NK-92 (cell line): ENCODE measurements around the gene IER3IP1.
"Not testable (repeated sequence)": the region's sequence is repeated elsewhere in the genome, so short reads cannot be mapped to it uniquely, and the experiment has no call there.

Experiments used
- DNase-seq: peaks from one replicate; lab custom pipeline; 2025; ENCODE audit not compliant: unreplicated experiment; lab: John Stamatoyannopoulos, UW

Gene IER3IP1, protein sequence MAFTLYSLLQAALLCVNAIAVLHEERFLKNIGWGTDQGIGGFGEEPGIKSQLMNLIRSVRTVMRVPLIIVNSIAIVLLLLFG

DNA sequence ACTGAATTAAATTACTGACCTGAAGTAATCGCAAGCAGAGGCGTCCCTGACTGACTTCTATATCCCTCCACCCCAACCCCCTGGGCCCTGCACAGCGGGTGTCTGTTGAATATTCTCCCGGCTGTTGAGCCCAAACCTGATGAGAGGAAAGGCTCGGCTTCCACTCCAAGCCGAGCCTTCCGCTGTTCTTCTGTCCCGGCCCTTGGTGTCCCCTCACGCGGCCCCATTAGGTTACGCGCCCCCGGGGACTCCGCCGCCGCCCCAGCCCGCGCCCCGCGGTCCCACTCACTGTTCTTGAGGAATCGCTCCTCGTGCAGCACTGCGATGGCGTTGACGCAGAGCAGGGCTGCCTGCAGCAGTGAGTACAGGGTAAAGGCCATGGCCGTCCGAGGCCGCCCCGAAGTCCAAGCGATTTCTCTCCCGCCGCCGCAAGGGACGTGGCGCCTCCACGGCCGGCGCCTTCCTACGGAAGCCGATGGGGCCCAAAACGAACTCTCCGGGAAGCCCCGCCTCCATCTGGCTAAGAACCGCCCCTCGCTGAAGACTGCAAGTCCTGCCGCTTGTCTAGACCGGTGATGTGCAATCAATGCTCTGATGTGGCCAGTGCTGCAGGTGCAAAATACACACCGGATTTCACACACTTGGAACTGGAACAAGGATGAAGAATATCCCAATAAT, at the start of gene IER3IP1:
IER3IP1 (minus strand) TSS at position 467 of the 678 bp plus-strand sequence; CDS start at position 380, 87 bp downstream.
- DNase-seq: no peak

DNA sequence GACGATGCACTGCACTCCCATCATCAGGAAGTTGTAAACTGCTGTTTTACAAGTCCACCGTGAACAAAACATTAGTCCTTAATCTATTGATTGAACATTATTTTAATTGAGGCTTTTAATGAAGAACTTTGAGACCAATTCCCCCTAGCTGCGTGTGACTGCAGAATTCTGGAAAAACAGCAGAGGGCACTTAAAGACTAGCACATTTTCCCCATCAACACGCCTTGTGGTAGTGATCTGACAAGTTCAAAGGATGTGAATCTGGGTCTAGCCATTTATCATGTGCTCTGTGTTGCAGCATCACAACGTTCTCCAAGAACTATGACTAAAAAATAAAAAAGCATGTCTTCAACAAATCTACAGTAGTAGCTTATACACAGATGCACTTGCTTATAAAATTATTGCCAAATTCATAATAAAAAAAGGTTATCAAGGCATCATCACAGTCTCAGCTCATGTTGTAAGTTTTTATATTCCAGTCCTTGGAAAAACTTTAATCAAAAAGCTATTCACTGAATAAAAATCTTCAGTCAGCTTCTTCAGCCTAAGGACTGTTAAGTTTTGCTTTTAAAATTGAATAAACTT, 39.5 kb upstream of the IER3IP1 start:
- no peak for DNase-seq

DNA sequence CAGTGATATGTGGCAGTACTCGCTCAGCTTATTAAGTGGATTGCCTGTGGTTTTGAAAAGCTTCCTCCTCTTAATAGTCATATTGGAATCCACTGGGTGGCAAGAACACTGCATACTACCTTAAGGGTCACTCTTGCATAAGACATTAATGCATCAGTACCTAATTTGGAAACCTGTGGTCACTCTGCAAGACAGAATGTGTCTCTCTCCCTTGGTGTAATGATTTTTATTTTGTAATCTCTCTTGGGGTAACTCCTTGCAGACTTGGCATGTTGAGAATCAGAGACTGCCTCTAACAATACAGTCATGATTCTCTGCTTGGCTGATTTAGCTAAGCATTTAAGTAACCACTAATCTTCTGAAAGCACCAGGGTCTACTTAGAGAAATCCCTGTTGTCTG, 33.0 kb upstream of the IER3IP1 start:
- no peak for DNase-seq

DNA sequence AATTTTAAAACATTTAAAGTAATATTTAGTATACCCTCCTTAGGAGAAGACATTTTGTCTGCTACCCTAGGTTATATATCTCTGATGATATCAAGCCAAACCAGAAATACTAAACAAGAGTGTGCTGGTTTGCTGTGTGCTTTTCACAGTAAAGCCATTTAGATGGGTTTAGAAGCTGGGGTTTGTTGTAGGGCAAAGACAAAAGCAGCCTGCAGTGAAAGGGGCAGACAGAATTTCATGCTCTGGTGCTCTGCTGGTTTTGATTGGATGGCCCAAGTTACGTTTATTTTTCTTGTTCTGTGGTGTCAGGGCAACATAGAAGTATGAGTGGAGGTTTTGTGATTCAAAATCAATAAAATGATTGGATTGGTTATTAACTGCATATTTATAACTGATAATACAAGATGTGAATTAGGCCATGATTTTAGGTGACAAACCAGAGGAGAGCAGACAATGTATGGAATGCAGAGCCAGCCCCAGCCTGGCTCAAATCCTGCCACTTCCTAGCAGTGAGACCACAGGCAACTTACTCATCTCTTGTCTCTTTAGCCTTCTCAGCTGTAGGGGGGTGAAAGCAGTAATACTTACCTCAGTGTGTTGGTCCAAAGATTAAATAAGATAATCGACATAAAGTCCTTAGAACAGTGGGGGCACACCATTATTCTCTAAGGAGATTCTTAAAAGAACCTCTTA, 30.9 kb upstream of the IER3IP1 start:
- DNase-seq: no peak

DNA sequence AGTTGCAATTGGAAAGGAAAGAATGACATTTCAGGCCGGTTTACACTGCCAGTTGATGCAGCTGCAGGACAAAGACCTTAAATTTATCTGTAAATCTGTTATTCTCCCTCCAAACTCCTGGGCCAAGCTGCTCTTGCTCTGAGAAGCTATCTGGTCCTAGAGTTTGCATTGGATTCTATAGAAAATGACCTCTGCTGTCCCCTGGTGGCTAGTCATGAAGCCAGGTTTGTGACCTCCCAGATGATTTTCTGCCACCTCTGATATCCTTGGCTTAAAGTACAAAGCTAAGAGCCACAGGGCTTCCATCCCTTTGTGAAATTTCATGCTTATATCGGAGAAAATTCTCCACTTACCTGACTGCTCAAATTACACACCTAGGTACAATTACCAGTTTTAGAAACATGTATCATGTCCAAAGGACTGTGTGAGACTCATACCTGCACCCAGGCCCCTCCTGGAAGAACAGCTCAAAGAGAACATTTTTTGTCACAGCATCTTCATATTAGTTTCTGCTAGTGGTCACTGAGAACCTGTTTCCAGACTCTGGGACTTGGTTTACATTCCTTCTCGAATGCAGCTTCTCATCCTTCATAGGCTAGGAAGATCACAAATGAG, 28.9 kb upstream of the IER3IP1 start:
- DNase-seq: no peak

DNA sequence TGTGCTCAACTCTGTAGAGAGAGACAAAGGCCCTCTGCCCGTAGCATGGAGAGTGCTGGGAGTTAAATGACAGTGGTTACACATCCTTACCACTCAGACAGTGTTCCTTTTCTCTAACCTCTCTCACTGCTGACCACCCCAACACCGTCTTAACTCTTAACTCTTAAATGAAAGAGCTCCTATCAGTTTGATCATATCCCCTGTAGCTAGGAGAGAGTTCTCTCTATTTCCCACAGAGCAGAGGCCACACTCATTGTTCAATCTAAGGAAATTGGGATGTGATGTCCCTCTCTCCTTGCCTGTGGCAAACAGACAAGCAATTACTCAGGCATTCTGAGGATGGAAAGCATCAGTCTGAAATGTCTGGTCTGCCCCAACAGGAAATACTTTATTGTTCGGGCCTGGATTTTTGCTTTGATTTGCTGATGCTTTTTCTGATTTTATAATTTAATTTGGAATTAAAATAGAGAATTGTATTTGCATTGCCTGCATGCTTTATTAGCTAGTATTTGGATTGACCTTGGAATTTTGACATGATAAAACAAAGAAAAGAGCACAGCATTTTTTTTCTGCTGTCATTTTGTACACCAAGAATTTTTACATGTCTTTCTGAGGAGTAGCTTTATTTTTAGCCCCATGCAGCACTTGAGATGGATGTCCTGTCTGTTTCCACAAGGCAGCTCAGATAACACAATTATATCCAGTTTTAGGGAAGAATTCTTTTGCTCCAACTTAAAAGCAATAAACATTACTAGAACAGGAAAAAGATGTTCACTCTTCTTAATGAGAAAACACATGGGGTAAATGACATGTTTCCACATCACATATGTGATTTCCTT, 27.7 kb upstream of the IER3IP1 start:
- no peak for DNase-seq

DNA sequence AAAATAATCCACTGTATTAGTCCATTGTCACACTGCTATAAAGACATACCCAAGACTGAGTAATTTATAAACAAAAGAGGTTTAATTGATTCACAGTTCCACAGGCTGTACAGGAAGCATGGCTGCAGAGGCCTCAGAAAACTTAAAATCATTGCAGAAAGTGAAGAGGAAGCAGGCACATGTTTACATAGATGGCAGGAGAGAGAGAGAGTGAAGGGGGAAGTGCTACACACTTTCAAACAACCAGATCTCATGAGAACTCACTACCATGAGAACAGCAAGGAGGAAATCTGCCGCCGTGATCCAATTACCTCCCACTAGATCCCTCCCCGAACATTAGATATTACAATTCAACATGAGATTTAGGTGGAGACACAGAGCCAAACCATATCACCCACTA, 19.8 kb upstream of the IER3IP1 start:
- not testable (repeated sequence) for DNase-seq

DNA sequence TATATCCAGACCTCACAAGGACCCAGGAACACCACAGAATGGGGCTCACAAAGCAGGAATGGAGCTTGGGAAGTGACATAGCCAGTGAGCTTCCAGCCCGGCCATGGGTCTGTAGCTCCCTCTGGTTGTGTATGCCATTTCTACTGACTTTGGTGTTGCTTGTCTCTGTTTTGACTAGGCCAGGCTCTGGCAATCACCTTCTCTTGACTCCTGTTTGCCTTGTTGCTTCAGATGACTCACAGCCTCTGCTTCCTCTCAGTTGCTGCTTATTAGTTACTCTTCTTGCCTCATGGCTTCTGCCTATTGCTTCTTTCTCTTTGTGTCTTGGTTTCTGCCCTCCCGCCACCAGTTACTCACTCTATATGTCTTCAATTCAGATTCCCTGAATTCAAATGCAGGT, 15.8 kb upstream of the IER3IP1 start:
- no peak for DNase-seq

DNA sequence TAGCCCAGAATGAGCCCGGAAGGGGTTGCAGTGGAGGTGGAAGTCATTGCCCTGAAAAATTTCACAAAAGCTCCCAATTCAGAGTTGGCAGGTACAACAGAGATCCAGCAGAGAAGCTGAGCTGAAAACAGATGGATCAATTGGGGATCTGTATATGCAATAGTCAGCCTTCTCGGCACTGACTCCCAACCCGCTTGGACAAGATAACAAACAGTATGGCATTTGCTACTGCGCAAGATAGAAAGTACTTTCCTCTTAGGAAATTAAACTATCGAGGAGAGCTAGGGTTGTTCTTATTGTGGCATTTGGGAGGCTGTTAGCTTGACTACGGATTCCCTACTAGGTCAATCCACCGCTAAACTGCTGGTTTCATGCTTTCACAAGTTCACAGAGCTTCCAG, 11.6 kb upstream of the IER3IP1 start:
- no peak for DNase-seq

DNA sequence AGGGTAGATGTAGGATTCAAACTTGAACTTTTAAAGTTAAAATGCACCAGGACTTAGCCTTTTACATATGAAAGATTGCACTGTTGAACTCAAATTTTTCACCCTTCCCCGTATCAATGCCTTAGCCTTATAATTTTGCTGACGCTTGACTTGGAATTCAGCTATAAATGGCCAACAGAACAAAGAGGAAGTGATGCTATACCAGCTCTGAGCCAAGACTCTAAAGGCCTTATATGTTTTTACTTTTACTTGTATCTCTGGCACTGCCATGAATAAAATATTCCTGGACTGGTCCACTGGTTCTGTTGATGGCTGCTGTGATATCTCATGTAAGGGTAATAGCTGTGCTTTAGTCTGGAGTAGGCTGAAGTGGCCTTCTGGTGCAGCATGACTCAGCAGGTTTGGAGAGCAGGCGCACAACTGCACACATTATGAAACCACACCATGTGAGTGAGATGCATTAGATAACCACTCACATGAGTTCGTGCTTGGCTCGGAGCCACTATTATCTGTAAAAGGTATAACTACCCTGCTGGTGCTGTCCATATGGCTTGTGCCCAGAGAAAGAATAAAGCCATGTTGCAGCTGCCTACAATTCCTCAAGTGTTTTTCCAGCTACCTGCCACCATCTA, 8.4 kb upstream of the IER3IP1 start:
- no peak for DNase-seq

DNA sequence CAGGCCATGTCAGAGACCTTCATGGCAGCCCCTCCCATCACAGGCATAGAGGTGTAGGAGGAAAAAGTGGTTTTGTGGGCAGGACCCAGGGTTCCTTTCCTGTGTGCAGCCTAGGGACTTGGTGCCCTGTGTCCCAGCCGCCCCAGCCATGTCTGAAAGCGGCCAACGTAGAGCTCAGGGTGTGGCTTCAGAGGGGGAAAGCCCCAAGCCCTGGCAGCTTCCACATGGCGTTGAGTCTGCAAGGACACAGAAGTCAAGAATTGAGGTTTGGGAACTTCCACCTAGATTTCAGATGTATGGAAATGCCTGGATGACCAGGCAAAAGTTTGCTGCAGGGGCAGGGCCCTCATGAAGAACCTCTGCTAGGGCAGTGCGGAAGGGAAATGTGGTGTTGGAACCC, 6.0 kb upstream of the IER3IP1 start:
- DNase-seq: not testable (repeated sequence)

DNA sequence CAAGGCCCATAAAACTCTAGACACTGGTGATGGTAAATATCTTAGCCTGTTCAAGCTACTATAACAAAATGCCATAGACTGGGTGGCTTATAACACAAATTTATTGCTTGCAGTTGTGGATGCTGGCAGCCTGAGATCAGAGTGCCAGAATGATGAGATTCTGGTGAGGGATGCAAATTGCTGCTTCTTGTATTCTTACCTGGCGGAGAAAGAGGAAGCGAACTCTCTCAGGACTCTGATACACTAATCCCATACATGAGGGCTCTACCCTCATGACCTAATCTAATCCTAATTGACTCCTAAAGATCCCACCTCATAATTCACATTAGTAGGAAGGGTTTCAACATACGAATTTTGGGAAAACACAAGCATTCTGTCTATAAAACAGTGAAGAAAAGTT, 4.6 kb upstream of the IER3IP1 start:
- no peak for DNase-seq

DNA sequence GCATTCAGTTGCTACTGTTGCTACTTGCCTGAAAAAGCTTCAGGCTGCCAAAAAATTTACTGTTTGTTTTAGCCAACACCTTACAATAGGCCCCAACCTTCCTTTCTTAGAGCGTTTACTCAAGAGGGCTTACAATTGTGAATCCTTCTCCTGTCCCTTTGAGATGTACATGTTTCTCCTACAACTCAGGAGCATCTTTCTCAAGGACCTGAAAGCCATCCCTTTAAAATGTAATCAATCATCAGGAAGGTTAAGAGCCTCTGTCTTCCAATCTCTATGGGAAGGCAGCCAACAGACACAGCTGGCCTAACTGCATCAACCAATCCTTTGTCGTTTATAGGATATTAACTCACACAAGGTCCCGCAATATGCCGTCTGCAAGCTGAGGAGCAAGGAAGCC, 3.4 kb upstream of the IER3IP1 start:
- no peak for DNase-seq

DNA sequence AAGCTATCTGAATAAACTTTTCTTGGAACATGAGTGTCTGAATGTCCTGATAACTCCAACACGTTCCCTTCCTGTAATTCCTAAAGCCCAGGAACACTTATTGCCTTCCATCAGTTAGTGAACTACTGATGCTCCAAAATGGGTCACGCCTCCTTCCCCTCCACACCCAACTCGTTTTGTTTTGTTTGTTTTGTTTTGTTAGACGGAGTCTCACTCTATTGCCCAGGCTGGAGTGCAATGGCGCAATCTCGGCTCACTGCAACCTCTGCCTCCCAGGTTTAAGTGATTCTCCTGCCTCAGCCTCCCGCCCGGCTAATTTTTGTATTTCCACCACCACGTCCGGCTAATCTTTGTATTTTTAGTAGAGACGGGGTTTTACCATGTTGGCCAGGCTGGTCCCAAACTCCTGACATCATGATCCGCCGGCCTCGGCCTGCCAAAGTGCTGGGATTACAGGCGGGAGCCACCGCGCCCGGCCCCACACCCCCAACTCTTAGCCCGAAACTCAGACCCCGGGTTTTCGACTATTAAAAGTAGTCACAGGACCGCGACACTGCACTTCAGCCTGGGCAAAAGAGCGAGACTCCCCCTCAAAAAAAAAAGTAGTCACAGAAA, 774 bp downstream of the IER3IP1 start:
- DNase-seq: no peak

DNA sequence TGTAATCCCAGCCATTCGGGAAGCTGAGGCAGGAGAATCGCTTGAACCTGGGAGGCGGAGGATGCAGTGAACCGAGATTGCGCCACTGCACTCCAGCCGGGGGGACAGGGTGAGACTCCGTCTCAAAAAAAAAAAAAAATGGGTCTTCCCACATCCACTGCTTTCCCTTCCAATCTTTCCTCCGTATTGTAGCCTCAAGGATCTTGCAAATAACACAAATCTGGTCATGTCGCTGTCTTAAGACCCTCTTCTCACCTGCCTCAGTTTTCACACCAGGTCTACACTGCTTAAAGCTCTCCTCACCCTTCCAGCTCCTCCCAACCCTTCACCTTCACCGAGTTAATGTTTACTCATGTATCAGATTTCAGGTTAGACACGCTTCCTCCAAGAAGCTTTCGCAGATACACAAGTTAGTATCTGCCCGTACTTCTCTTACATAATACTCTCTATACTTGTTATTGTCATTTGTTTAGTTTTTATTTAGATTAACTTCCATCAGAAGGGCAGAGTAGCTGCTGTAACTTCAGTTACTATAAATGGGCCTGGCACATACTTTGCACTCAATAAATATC, 1.5 kb downstream of the IER3IP1 start:
- no peak for DNase-seq

DNA sequence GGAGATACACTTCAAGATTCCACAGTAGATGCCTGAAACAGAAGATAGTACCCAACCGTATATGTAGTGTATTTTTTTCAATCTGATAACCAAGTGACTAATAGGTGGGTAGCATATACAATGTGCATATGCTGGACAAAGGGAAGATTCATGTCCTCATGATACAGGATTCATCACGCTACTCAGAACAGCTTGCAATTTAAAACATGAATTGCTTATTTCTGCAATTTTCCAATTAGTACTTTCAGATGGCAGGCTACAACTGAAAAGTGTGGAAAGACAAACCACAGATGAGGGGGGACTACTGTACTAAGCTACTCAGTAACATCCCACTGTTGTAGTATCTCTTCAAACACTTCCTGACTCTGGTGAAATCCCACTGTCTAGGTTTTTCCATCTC, 3.7 kb downstream of the IER3IP1 start:
- DNase-seq: no peak

DNA sequence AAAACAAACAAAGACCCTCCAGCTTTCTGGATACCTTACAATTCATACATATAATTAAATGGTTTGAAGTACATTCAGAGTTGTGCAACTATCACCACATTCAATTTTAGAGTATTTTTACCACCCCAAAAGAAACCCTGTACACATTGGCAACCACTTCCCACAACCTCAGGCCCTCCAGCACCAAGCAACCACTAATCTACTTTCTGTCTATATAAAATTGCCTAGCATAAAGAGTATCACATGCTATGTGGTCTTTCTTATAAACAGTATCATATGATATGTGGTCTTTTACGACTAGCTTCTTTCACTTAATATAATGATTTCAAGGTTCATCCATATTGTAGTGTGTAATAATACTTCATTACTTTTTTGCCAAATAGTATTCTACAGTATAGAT, 7.3 kb downstream of the IER3IP1 start:
- no peak for DNase-seq

DNA sequence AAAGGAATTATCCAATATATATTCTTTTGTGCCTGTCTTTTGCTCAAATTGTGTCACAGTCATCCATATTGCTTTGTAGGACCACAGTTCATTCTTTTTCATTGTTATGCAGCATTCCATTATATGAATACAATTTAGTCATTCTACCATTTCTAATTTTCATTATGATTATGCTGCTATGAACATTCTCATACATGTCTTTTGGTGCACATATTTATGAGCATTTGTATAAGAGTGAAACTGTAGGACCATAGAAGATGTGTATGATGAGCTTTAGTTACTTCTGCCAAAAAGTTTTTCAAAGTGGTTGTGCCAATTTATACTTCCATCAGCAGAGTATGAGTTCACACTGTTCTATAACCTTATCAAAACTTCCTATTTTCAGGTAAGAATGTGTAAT, 7.7 kb downstream of the IER3IP1 start:
- no peak for DNase-seq

DNA sequence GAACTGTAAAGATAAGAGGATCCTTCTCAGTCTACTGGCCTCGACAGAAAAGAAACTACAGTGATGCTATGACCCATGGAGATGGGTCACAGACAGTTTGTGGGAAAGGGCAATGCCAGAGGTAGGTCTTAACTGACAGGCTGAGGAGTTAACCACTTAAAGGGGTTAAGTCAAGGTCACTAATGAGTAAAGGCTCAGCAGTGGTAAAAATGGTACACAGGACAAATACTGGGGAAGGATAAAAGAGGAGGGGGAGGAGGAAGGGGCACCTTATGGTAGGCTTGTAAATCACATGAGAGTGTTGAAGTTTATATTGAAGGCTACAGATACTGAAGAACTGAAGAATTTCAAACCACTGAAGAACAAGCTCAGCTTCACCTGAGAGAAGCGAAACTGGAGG, 9.9 kb downstream of the IER3IP1 start:
- no peak for DNase-seq

DNA sequence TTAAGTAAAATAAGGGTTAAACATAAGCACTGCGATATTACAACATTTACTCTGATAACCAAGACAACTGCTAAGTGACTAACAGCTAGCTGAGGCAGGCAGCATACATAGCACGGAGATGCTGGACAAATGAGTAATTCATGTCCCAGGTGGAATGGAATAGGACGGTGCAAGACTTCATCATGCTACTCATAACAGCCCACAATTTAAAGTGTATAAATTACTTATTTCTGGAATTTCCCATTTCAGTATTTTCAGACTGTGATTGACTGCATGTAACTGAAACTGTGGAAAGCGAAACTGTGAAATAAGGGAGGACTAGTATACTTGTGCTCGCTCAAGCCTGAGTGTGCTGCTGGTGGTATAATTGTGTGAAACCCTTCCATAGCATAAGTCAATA, 12.9 kb downstream of the IER3IP1 start:
- DNase-seq: no peak
